GM12864 (cell line): ENCODE results near the gene MTCH2.

Experiments
- DNase-seq: peaks from one replicate; pipeline ENCODE4 v3.0.0-alpha.2; 2011; ENCODE audit warnings: low read depth
- H3K4me3 ChIP-seq: 2 replicates; pipeline ENCODE4 v1.5.1; 2011; ENCODE audit warnings: mild to moderate bottlenecking, low read depth, low read length, control low read depth
- TF ChIP-seq, protein P1 (sequence below): IDR thresholded peaks from 2 replicates; pipeline ENCODE4 v1.5.1; 2011; ENCODE audit warnings: low read depth, mild to moderate bottlenecking, moderate library complexity, low read length, control low read depth, inconsistent platforms; ENCODE audit errors: missing control alignments

Gene MTCH2

DNA sequence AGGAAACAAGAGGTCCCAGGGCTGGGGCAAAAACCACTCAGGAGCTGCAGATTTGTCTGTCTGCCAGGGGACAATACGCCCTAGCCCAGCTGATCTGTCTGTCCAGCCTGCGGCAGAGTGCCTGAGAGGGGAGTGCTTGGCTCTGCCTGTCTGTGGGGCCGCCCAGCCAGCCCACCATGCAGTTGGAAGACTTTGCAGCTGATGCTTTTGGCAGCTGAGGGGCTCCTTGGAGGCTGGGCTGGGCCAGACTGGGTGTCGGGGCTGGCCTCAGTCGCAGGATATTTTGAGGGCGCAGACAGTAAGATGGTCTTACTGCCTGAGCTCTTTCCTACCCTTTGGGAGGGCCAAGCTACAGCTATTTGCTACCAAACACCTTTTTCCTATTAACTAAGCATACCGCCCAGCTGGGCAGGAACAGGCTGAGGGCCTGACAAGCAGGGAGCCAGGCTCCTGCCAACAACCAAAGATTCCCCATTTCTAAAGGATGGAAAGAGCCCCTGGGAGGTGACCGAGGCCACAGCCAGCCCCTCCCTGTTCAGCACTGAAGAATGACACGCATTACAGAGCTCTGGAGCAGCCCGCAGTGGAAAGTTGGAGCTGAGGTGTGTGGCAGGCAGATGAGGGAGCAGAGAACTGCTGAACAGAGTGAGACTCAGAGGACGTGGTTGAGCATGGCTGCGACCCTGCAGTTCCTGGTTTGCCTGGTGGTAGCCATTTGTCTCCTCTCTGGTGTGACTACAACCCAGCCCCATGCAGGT, 56.1 kb downstream of the MTCH2 start, which contains the start of gene FAM180B:
Gene FAM180B (plus strand): TSS at position 581 of the 758 bp plus-strand sequence. CDS start 91 bp downstream, at position 672.
- no peak within 1 kb of the TSS for H3K4me3 ChIP-seq

DNA sequence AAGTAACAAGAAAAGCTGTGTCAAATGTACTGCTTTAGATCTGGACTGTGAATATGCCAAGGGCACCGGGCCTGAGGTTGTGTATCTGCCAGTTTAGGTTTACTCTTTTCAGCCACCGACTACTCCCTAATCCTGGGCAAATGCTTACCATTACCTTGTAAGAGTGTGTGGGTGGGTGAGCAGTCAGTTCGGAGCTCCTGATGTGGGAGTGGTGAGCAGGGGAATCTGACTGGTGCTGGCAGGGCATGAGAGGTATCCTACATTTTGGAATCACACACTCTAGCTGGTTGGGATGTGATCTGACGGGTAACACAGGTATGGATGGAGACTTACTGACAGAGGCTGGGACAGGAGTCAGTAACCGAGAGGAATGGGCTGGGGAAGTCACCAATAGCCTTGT, 58.5 kb downstream of the MTCH2 start:
- no peak for DNase-seq
- TF ChIP-seq, protein P1, sequence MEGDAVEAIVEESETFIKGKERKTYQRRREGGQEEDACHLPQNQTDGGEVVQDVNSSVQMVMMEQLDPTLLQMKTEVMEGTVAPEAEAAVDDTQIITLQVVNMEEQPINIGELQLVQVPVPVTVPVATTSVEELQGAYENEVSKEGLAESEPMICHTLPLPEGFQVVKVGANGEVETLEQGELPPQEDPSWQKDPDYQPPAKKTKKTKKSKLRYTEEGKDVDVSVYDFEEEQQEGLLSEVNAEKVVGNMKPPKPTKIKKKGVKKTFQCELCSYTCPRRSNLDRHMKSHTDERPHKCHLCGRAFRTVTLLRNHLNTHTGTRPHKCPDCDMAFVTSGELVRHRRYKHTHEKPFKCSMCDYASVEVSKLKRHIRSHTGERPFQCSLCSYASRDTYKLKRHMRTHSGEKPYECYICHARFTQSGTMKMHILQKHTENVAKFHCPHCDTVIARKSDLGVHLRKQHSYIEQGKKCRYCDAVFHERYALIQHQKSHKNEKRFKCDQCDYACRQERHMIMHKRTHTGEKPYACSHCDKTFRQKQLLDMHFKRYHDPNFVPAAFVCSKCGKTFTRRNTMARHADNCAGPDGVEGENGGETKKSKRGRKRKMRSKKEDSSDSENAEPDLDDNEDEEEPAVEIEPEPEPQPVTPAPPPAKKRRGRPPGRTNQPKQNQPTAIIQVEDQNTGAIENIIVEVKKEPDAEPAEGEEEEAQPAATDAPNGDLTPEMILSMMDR = no peak
- no peak overlapping the region for H3K4me3 ChIP-seq

More for the DNA sequence above, 56.1 kb downstream of the MTCH2 start, which contains the start of gene FAM180B:
- DNase-seq = no peak
- TF ChIP-seq, protein P1 = no peak

DNA sequence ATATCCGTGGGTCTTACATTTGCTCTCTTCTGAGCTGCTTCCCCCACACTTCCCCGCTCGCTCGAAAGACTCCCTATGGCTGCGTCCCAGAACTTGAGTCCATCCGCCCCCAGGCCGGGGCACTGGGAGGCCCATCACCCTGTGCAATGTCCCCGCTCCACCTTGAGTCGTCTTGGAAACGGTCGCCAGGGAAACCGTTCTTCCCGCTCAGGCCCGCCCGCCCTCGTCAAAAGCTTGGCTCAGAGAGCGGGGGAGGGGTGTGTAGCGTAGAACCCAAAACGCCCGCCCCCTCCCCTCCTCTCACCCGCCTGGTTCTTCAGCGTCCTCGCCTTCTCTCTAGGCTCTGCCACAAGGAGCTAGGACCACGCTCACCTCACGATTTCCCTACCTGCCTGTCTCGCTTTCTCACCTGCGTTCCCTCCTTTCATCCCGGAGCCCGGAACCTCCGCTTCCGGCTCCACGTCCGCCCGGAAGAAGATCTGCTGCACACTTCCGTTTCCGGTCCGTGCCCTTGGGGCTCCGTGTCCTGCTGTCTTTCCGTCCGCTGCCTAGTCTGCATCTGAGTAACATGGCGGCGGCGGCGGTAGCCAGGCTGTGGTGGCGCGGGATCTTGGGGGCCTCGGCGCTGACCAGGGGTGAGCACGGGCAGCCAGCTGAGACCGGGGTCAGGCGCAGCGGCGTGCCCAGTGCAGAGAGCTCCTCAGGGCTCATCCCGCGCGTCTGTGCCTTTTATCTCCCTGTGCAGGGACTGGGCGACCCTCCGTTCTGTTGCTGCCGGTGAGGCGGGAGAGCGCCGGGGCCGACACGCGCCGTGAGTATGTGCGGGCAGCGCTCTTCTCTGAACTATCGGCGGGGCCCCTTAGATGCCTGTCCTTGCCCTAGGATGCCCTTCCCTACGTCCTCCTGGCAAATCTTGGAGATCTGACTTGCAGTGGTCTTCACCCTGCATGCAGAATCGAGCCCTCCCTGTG, 63.5 kb downstream of the MTCH2 start, which contains the start of the genes KBTBD4 and NDUFS3:
Gene KBTBD4 (minus strand): TSS at position 447 of the 971 bp plus-strand sequence. CDS start 19 bp downstream, at position 428.
Gene NDUFS3 (plus strand): TSS at position 551 of the 971 bp plus-strand sequence. CDS start 18 bp downstream, at position 569.
- TF ChIP-seq, protein P1 = no peak
- DNase-seq = peak; percentile 74
- H3K4me3 ChIP-seq = peak within 1 kb of the TSS; percentile 79

DNA sequence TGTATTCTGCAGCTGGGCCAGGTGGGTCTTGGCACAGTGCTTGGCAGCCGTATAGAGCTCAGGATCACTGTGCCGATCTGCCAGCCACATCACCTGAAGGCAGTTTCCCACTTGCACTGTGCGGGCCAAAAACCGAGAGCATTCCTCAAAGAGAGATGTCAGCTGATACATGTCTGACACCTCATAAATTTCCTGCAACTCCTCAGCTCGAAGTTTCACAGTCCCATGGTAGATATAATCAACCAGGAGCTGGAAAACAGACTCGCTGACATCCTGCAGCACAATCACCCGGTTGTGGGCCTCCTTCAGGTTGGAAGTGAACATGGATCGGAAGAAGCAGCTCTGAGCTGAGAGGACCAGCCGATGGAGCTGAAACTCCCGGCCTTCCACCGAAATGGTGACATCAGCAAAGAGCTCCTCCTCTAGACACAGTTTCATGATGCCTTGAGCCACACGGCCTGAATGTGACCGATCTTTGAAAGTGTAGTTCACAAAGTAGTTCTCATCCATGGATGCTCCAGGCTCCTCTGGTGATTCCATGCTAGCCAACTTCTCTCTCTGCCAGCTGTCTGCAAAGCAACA, 64.8 kb downstream of the MTCH2 start:
- no peak for DNase-seq
- H3K4me3 ChIP-seq = peak overlapping the region; percentile 79
- TF ChIP-seq, protein P1 = no peak

DNA sequence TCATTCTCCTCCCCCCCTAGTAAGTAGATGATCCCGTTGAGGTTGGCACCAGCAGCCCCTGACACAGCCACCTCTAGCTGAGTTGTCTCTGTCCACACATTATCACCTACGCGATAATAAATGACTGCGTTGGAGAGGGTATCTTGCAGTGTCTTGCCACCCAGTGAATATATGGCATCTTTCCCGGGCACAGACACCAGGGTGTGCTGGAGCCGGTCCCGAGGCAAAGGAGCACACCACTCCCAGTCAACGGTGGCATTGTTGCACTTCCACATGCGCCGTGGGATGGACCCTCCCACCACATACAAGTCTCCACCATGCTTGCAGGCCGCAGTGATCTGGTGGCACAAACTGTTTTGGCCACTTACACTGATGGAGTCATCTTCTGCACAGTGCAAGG, 69.0 kb downstream of the MTCH2 start:
- TF ChIP-seq, protein P1 = no peak
- no peak for DNase-seq
- no peak overlapping the region for H3K4me3 ChIP-seq

DNA sequence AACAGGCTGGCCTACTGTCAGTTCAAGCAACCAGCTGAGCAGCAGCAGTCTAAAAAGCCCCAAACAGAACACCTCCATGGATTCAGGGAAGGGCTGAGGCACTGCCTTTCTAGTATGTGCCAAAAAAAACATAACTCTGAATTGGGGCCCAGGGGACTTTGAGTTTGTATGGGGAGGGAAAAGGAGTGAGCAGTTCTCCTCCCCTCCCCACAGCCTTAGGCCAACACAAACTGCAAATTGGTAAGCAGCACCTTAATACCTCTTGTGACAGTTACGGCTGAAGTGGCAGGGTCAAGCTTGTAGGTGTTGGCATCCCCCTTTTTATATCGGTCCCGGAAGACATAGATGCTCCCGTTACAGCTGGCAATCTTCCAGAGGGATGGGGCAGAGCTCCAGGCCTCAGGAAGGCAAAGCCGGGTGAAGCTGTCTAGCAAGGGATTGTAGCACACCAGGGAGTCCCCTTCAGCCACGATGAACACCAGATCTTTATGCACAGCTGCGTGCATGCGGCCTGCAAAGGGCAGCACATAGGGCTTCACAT, 69.6 kb downstream of the MTCH2 start:
- TF ChIP-seq, protein P1 = no peak
- H3K4me3 ChIP-seq = no peak overlapping the region
- DNase-seq = no peak
